SH-SY5Y (cell line): ENCODE results near the gene SYMPK.

ENCODE experiments used
- GATA2 ChIP-seq: IDR thresholded peaks from 2 replicates; pipeline ENCODE4 v1.6.1; 2011; ENCODE audit warnings: mild to moderate bottlenecking, low read depth, low read length
- GATA3 ChIP-seq: IDR thresholded peaks from 2 replicates; pipeline ENCODE4 v1.6.1; 2011; ENCODE audit warnings: low read depth, mild to moderate bottlenecking, low read length, moderate library complexity

GRCh38 chr19:45899253-45899652, 36.3 kb upstream of the SYMPK start:
- TF ChIP-seq GATA2 (no peak), GATA3 (no peak)
